SJSA1 (cell line): ENCODE results near the gene TAS2R60. TPM values are rescaled to one million over a fixed set of nuclear protein-coding genes. Genes with fewer than 3 reads are reported as not detected.
"Not testable (repeated sequence)": the region's sequence is repeated elsewhere in the genome, so short reads cannot be mapped to it uniquely, and the experiment has no call there.

Experiments used
- DNase-seq, 2 experiments: peaks; one replicate each; pipeline ENCODE4 v3.0.0-alpha.2; 2015 to 2020; ENCODE audit warnings: low spot score in 2 of 2, low read depth in 1 of 2
- H3K27ac ChIP-seq: fragments of 250-450 bp; sonication (Bioruptor Pico); 2 replicates; pipeline ENCODE4 v1.5.1; 2020; ENCODE audit warnings: mild to moderate bottlenecking, moderate library complexity
- H3K27me3 ChIP-seq: fragments of 250-450 bp; sonication (Bioruptor Pico); replicated peaks from 2 replicates; pipeline ENCODE4 v1.5.1; 2020; ENCODE audit warnings: mild to moderate bottlenecking, moderate library complexity
- H3K36me3 ChIP-seq: fragments of 250-450 bp; sonication (Bioruptor Pico); 2 replicates; pipeline ENCODE4 v1.5.1; 2020; ENCODE audit warnings: mild to moderate bottlenecking
- H3K4me1 ChIP-seq: fragments of 250-450 bp; sonication (Bioruptor Pico); replicated peaks from 2 replicates; pipeline ENCODE4 v1.6.1; 2021; ENCODE audit warnings: mild to moderate bottlenecking
- H3K4me3 ChIP-seq: fragments of 250-450 bp; sonication (Bioruptor Pico); 2 replicates; pipeline ENCODE4 v1.5.1; 2020; ENCODE audit warnings: mild to moderate bottlenecking
- H3K9me3 ChIP-seq: fragments of 250-450 bp; sonication (Bioruptor Pico); replicated peaks from 2 replicates; pipeline ENCODE4 v1.5.1; 2020; ENCODE audit warnings: mild to moderate bottlenecking
- total RNA-seq: library from RNA; depleted of rRNA; stranded (reverse); fragments of >200 nt; shearing (Covaris generic); gene quantifications from 2 replicates; pipeline ENCODE4 v1.2.3, GENCODE V29; 2014; rRNA removed

The TAS2R60 gene
- total RNA-seq = not detected in 2 replicates

GRCh38 chr7:143443153-143443552, at the start of gene TAS2R60:
TAS2R60 (plus strand) TSS chr7:143443453; CDS start chr7:143443453, 0 bp downstream.
- H3K27me3 ChIP-seq = peaks cover 10% of the 10 kb centered on the region
- no peaks in the 10 kb centered on the region for H3K4me1 ChIP-seq
- H3K36me3 ChIP-seq = no peaks in the 10 kb centered on the region
- H3K4me3 ChIP-seq = no peak within 1 kb of the TSS
- no peaks in the 10 kb centered on the region for H3K9me3 ChIP-seq
- DNase-seq = no peak
- no peak within 1 kb of the TSS for H3K27ac ChIP-seq

DNA sequence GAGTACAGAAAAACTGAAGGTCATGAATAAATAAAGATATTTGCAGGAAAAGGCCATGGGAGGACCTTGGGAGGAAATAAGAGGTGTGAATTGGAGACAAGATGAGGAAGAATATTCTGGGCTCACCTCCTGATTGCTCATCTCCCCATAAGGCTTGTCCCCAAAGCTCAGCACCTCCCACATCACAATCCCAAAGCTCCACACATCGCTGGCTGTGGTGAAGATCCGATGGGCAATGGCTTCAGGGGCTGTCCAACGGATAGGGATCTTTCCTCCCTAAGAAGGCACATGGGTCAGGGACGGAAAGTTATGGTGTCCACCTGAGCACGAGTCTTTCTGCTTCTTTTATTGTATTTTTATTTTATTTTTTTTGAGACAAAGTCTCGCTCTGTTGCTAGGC, 49.2 kb upstream of the TAS2R60 start:
- DNase-seq = no peak
- Histone ChIP-seq H3K27ac (no peak overlapping the region), H3K4me3 (no peak overlapping the region), H3K9me3 (no peaks in the 10 kb centered on the region), H3K4me1 (peaks cover 9% of the 10 kb centered on the region), H3K27me3 (no peaks in the 10 kb centered on the region), H3K36me3 (peaks cover 44% of the 10 kb centered on the region)

GRCh38 chr7:143394777-143395176, 48.5 kb upstream of the TAS2R60 start:
- H3K9me3 ChIP-seq = no peaks in the 10 kb centered on the region
- H3K4me1 ChIP-seq = peaks cover 9% of the 10 kb centered on the region
- peaks cover 37% of the 10 kb centered on the region for H3K36me3 ChIP-seq
- H3K27me3 ChIP-seq = peaks cover 2% of the 10 kb centered on the region; the same call in 1 of the 2 replicates
- no peak overlapping the region for H3K4me3 ChIP-seq
- H3K27ac ChIP-seq = no peak overlapping the region
- no peak for DNase-seq

DNA sequence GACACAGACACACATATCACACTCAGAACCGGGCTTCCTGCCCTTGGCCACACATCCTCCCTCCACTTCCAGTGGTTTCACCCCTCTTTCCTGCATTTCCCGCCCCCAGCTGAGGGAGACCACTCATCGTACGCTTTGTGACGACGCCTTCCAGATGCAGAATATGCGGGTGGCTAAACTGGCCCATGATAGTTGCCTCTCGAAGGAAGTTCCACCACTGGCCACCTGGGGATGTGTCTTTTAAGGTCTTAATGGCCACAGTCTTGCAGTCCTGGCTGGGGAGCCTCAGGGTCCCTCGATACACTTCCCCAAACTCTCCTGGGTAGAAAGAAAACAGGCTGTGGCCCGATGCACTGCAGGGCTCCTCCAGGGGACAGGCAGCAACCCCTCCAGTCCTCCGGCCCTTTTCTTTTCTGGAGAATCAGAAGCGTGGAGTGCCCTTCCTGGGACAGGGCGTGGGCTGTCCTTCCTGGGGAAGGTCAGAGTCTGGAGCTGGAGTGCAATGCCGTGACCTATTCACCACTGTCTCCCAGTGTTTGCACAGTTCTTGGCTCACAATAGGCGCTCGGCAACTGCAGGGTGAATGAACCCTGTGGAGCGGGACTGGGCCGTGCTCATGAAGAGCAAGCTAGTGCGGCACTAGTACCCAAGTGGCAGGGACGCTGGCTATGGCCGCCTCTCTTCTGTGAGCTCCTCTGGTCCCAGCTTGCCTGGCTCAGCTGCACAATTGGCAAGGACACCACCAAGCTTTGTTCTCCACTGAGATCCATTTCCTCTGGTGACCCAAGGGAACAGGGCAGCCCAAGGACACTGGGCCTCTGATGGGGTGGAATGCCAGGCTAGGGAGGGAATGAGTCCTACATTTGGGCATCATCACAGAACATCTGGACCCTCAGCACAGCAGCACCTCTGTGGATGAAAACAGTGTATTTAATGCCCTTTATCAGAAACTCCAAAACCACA, 47.8 kb upstream of the TAS2R60 start:
- Histone ChIP-seq H3K27me3 (peaks cover 7% of the 10 kb centered on the region; the same call in 1 of the 2 replicates), H3K36me3 (peaks cover 30% of the 10 kb centered on the region), H3K4me3 (no peak overlapping the region), H3K9me3 (no peaks in the 10 kb centered on the region), H3K4me1 (peaks cover 9% of the 10 kb centered on the region), H3K27ac (no peak overlapping the region)
- no peak for DNase-seq

DNA sequence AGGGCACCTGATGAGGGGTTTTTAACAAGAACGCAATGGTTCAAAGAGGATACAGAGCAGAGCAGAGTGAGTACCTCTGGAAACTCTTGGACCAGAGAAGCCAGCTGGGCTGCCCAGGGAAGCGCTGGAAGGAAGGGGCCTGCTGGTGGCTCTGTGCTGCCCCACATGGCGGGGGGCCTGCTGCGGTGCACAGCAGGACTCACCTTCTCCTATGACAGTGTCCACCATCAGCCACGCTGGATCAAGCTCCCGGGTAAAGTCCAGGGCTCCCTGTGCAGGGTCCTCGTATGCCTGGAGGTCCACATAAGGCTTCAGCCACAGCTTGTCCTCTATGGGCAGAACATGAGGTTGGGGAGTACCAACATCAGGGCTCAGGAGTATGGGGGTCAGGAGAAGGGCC, 47.1 kb upstream of the TAS2R60 start:
- peaks cover 7% of the 10 kb centered on the region; the same call in 1 of the 2 replicates for H3K27me3 ChIP-seq
- no peaks in the 10 kb centered on the region for H3K9me3 ChIP-seq
- peaks cover 23% of the 10 kb centered on the region for H3K36me3 ChIP-seq
- no peak overlapping the region for H3K27ac ChIP-seq
- peaks cover 9% of the 10 kb centered on the region for H3K4me1 ChIP-seq
- H3K4me3 ChIP-seq = no peak overlapping the region
- no peak for DNase-seq

DNA sequence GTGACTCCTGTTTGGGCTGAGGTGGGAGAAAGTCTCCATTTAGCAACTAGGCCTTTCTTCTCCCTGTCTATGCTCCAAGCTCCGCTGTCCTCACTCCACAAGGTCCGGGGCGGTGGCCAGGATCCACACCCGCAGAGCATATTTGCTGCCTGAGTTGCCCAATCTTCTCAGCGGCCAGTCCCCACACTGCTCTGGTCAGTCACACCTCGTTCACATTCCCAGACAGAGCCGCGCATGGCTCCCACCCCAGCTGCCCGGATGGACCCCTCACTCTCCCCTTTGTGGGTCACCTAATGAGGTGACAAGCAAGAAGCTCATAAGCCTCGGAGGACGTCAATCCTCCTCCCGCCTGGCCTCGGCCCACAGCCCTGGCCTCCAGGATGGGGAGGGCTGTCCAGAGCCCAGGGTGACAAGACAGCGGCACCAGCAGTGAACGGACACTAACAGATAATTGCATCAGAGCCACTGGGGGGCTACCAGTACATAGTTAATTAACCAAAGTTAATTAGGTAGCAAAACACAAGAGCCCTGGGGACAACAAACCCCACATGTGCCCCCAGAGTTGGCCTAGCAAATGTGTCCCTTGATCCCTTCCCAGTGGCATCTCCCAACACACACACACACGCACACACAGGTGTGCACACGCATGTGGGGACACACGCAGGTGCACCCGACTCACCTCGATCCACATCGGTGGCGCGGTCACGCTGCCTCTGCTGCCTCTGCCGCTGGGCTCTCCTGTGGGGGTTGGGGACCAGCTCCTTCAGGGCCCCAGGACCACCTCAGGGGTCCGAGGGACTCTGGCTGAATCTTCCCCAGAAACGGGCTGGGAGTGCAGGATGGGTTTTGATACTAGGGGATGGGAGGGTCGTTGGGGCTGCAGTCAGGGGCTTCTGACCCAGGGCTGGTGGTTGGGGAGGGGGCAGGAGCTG, 46.4 kb upstream of the TAS2R60 start:
- Histone ChIP-seq H3K4me3 (no peak overlapping the region), H3K36me3 (peaks cover 16% of the 10 kb centered on the region), H3K27ac (no peak overlapping the region), H3K4me1 (peaks cover 2% of the 10 kb centered on the region), H3K9me3 (no peaks in the 10 kb centered on the region), H3K27me3 (peaks cover 7% of the 10 kb centered on the region; the same call in 1 of the 2 replicates)
- no peak for DNase-seq

GRCh38 chr7:143397710-143398530, 45.3 kb upstream of the TAS2R60 start:
- peaks cover 7% of the 10 kb centered on the region for H3K27me3 ChIP-seq
- H3K27ac ChIP-seq = no peak overlapping the region
- no peaks in the 10 kb centered on the region for H3K4me1 ChIP-seq
- H3K36me3 ChIP-seq = peaks cover 6% of the 10 kb centered on the region
- DNase-seq = no peak
- H3K4me3 ChIP-seq = no peak overlapping the region
- no peaks in the 10 kb centered on the region for H3K9me3 ChIP-seq

GRCh38 chr7:143398616-143399015, 44.6 kb upstream of the TAS2R60 start:
- H3K27me3 ChIP-seq = peaks cover 7% of the 10 kb centered on the region
- no peaks in the 10 kb centered on the region for H3K4me1 ChIP-seq
- H3K27ac ChIP-seq = no peak overlapping the region
- no peak for DNase-seq
- H3K4me3 ChIP-seq = no peak overlapping the region
- no peaks in the 10 kb centered on the region for H3K9me3 ChIP-seq
- no peaks in the 10 kb centered on the region for H3K36me3 ChIP-seq

GRCh38 chr7:143399151-143399550, 44.1 kb upstream of the TAS2R60 start:
- Histone ChIP-seq H3K9me3 (no peaks in the 10 kb centered on the region), H3K36me3 (no peaks in the 10 kb centered on the region), H3K27ac (no peak overlapping the region), H3K4me3 (no peak overlapping the region), H3K27me3 (peaks cover 7% of the 10 kb centered on the region), H3K4me1 (no peaks in the 10 kb centered on the region)
- DNase-seq = no peak

GRCh38 chr7:143399642-143400041, 43.6 kb upstream of the TAS2R60 start:
- DNase-seq = no peak
- H3K27ac ChIP-seq = no peak overlapping the region
- no peaks in the 10 kb centered on the region for H3K9me3 ChIP-seq
- H3K4me3 ChIP-seq = no peak overlapping the region
- no peaks in the 10 kb centered on the region for H3K36me3 ChIP-seq
- H3K4me1 ChIP-seq = no peaks in the 10 kb centered on the region
- H3K27me3 ChIP-seq = peaks cover 10% of the 10 kb centered on the region

DNA sequence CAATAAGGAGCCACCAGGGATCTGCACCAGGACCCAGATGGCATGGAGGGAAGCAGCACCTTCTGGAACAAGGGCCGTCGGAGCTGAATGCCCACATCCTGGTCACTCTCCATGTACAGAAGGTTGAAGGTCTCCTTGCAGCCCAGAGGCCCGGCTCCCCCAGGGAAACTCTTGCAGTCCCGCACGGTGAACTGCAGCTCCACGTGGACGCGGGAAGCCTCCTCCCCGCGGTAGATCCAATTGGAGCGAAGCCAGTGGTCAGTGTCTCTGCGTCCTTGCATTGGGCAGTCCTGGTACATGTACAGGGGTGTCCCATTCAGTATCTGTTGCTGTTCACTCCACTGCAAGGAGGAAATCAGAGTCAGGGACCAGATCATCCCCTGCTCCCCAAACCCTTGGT, 42.0 kb upstream of the TAS2R60 start:
- Histone ChIP-seq H3K27ac (no peak overlapping the region), H3K36me3 (no peaks in the 10 kb centered on the region), H3K4me3 (no peak overlapping the region), H3K27me3 (peaks cover 16% of the 10 kb centered on the region), H3K9me3 (no peaks in the 10 kb centered on the region), H3K4me1 (no peaks in the 10 kb centered on the region)
- DNase-seq = no peak

DNA sequence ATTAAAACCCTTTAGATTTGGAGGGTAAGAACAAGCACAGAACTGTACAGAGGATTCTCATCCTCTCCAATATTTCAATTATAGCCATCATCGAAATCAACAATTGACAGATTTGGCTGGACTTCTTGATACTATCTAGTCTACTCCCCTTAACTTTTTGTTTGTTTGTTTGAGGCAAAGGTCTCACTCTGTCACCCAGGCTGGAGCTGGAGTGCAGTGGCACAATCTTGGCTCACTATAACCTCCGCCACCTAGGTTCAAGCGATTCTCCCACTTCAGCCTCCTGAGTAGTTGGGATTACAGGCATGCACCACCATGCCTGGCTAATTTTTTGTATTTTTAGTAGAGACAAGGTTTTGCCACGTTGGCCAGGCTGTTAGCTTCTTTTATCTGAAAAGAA, 41.0 kb upstream of the TAS2R60 start:
- not testable (repeated sequence) for H3K9me3 ChIP-seq

More for the DNA sequence above, 41.0 kb upstream of the TAS2R60 start:
- not testable (repeated sequence) for DNase-seq, H3K27ac ChIP-seq, H3K4me3 ChIP-seq, H3K36me3 ChIP-seq, H3K4me1 ChIP-seq
- H3K27me3 ChIP-seq = peaks cover 16% of the 10 kb centered on the region
